GM20431 (cell line): ENCODE data around the gene PDSS2.

Source experiments
- in situ Hi-C: fragments of 300-500 bp; cut with MseI, MboI; formaldehyde crosslinking; loops from one replicate; pipeline ENCODE4 v1.15.0; 2020; ENCODE audit warnings: low sequenced_read_pairs; ENCODE audit not compliant: unreplicated experiment

Gene PDSS2, protein sequence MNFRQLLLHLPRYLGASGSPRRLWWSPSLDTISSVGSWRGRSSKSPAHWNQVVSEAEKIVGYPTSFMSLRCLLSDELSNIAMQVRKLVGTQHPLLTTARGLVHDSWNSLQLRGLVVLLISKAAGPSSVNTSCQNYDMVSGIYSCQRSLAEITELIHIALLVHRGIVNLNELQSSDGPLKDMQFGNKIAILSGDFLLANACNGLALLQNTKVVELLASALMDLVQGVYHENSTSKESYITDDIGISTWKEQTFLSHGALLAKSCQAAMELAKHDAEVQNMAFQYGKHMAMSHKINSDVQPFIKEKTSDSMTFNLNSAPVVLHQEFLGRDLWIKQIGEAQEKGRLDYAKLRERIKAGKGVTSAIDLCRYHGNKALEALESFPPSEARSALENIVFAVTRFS

DNA sequence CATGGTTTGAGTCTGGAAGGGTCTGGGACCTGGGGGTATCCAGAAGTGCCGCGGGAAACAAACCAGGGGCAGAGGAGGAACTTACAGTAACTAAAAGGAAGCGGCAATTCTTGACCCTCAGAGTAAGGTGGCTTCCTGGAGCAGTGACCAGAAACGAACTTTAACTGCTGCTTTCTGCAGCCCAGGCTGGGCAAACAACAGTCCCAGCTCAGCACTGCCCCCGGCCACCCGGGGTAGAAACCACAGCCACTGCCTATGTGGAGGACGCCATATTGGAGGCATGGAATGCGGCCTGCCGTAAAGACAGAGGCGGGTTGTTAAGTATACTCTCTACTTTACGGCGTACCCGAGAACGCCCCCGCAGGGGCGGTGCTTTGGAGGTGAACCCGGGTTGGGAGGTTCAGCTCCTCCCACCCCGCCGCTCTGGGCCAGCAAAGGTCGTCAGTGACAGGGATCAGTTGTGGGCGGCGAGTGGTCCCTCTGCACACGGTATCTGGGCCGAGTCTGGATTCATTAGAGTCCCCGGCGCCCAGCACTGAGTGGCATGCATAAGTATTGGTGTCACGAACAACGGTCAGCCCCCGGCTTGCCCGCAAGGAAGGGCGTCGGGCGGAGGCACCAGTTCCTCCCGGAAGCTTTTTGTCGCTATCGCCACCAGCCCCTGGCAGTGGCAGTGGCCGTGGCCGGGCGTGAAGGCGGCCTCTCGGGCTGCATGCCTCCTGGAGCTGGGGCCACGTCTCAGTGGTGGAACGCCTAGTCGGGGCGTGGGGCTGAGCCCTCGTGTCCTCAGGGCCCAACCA lies at the start of gene PDSS2:
Gene PDSS2 (minus strand): TSS at position 282 of the 800 bp plus-strand sequence. CDS start 279 bp downstream, at position 3.
- in situ Hi-C loops, result no loop called here

GRCh38 chr6:107506145-107506544 lies 46.8 kb upstream of the PDSS2 start:
- in situ Hi-C loops, result no loop called here

DNA sequence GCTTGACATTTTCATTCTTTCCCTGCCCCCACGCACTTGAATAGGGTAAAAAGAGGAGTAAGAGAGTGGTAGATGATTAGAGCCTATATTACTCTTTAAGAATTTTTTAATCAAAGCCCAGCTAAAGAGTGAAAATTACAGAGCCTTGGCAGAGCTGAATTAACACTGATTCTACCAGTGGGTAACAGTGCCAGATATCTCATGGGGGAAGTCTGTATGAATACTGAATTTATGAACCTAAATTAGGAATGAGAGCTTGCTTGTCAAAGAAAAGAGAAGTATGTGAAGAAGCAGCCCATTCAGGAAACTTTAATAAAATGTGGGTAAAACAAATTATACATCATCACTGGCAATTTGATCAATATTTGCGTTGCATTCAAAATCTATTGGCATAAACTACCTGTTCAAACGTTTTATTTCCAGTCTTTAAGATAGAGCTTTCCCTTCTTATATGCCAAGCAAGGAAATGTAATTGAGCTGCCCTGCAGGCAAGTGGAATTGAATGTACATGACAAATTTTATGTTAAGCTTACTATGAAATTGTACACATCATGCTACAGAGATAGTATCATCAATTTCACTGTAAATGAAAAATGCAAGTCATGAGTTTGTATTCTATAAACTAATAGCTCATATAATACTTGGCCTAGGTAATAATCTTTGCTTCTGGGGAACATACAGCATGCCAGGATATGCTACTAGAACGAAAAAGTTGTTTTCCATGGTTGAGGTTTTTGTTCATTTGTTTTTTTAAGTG lies 45.1 kb upstream of the PDSS2 start:
- in situ Hi-C loops, result no loop called here

DNA sequence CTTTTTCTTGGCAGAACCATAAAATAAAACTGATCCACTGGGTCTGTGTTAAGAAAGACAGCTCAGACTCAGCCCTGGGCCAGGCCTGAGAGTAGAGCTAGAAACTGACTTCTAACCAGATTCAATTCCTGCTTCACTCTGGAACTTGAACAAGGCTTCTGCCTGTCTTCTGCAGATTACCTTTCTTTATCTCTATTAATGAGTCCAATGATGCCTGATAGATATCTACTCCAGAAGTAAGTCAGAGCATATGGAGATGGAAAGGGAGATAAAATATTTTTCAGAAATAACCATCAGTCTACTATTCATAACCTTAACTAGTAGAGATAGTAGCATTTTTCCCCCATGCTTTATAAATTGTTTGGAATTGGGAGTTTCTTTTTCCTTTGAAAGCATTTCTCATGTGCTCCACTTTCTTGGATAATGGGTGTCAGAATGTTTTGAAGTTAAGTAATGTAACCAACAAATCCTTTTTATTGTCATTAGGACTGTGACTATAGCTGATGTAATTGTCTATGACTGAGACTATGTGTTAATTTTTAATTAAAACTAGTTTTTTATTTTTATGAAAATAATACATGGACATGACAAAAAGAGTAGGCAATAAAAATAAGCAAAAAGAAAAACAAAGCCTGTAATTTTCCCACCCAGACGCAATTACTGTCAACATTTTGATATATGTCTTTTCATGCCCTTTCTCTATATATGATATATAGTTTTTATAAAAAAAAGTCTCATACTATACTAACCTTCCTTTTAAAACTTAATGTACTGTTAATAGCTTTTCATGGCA lies 37.7 kb upstream of the PDSS2 start:
- in situ Hi-C loops, result no loop called here

DNA sequence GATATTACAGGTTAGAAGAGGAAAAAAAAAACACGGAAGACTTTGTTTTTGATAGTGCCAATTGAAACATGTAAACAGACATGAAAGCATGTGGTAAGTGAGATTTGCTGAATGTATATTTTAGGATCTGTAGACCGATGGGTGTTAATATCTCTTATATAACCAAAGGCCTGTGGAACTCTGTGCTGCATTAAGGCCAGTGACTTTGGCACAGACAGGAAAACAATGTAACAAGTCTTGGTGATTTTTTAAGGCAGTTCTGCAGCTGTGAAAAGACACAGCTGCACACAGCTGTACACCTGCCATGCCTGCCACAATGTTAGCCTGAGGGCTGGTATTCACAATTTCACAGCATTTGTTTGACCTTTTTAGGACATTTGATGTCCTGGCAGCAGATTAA lies 36.6 kb upstream of the PDSS2 start:
- in situ Hi-C loops, result no loop called here

GRCh38 chr6:107495196-107495643 lies 35.9 kb upstream of the PDSS2 start:
- in situ Hi-C loops, result no loop called here

DNA sequence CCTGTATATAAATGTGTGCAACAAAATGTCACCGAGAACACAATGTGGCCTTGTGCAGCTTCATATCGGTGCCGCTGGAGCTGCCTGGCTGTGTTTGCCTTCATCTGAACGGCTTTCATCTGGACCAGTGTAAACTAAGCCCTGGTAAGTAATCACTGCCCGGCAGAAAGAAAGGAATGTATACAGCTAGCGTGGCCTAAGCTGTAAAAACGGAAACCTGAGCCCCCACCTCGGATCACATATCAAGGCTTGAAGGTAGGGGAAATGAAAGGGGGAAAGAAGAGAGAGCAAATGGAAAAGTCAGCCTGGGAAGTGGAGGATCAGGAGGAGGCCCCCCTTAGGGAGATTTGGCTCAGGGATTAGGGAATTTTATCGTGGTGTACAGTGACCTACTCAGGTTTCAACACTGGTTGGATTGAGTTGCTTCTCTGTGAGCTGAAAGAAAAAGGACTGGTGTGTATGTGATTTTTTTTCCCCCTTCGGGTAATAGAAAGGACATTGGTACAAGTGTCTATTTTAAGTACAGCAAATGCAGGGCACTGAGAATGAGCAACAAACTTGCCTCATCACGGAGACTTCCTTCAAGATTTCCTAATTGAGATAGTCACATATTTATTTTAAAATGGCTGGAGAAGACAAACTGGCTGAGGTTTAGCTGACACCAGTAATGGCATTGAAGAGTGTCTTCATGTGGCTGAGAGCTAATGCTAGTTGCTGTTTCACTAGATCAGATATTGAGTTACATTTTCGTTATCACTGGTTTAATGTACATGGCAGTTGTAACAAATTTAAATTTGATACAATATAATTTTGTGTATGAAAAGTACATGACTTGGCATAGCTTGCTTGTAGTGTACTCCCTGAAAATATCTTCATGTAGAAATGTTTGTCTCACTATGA lies 34.0 kb upstream of the PDSS2 start:
- in situ Hi-C loops, result no loop called here

GRCh38 chr6:107491760-107492660 lies 32.6 kb upstream of the PDSS2 start:
- in situ Hi-C loops, result no loop called here

- in situ Hi-C loops, result no loop called here
These were observed 31.8 kb upstream of the PDSS2 start for GRCh38 chr6:107491138-107491609.

DNA sequence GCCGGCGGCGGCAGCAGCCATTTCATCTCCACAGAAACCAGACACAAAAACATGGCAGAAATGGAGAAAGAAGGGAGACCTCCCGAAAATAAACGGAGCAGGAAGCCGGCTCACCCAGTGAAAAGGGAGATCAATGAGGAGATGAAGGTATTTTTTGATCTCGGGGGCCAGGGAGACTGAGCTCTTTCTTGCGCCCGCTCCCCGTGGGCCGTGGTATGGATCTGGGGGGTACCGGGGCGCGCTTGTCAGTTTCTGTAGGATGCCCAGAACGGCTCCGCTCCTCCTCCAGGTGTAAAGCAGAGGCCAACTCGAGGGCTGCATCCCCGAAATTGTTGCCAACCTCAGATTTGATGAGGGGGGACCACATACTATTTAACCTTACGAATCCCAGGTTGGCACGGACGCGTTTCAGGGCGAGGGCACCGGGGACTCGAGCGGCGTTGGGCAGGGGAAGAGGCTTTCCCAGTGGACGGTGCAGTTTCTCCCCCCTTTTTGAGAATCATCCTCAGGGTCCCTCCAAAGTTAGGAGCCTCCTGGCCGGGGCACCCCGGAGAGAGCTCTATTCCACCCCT lies 31.3 kb upstream of the PDSS2 start:
- in situ Hi-C loops, result no loop called here

DNA sequence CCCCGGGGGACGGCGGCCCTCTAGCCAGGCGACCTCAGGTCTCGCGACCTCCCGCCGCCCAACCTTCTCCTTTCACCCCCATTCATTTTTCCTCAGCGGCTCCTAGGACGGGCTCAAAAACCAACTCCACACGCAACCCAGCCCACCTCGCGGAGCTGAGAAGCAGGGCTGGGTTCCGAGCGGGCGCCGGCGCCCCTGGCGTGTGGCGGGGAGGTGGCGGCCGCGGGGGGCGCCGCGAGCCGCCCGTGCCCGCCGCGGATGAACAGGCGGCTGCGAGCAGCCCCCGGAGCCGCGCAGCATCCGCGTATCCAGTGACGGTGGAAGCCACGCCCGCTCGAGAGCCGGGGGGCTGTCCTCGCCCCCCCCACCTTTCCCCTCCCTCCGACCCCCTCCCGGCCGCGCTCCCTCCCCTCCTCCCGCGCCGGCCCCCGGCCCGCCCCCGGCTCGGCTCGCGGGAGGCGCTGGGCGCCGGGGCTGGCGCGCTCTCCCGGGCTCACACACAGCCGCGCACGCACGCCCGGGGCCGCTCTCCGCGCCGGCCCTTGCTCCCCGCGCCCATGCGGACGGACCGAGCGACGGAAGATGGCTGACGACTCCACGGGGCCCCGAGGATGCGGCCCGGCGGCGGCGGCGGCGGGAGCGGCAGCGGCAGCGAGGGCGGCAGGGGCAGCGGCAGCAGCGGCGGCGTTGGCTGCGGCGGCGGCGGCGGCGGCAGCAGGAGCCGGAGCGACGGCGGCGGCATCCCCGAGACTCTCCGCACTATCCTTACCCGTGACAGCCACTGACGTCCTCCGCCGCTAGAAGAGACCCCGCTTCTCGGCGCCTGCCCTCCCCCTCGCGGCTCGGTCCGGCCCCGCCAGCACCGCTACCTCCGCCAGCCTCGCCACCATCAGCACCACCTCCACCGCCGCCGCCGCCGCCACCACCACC lies 30.5 kb upstream of the PDSS2 start, which contains the start of gene SOBP:
Gene SOBP (plus strand): TSS at position 482 of the 930 bp plus-strand sequence. CDS start 500 bp downstream, outside the sequence.
- in situ Hi-C loops, result no loop called here

- in situ Hi-C loops, result no loop called here
These were observed 29.7 kb upstream of the PDSS2 start for GRCh38 chr6:107488875-107489635.

- in situ Hi-C loops, result no loop called here
These were observed 29.0 kb upstream of the PDSS2 start for GRCh38 chr6:107488174-107488874.

DNA sequence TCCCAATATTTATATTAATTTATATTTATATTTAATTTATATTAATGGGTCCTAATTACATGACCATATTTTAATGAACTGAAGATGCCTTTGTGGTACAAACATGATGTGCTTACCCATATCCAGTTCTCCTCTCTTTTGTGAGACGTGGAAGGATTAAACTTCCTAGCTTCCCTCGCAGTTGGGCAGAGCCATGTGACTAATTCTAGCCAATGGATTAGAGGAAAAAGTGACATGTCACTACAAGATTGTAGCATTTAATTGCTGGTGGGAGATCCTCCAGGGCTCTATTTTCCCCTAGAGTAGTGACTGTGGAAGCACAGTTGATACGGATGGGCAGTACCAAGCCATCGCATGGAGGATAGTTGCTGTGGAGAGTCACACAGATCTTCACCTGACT lies 25.8 kb upstream of the PDSS2 start:
- in situ Hi-C loops, result no loop called here
